H9 (cell line): ENCODE results near the gene RUSF1. TPM values are rescaled to one million over a fixed set of nuclear protein-coding genes. Genes with fewer than 3 reads are reported as not detected.

Source experiments
- DNase-seq: peaks from one replicate; pipeline ENCODE4 v3.0.0-alpha.2; 2017
- H2AFZ ChIP-seq: one replicate; pipeline ENCODE4 v1.6.1; 2013; ENCODE audit warnings: mild to moderate bottlenecking, low read length, control low read depth, moderate library complexity
- H2AK5ac ChIP-seq: 2 replicates; pipeline ENCODE4 v1.6.1; 2013; ENCODE audit warnings: low read length, control low read depth, mixed read lengths; ENCODE audit not compliant: insufficient read length
- H2BK120ac ChIP-seq: one replicate; pipeline ENCODE4 v1.6.1; 2013; ENCODE audit warnings: low read depth, mild to moderate bottlenecking, low read length, control low read depth, inconsistent platforms; ENCODE audit not compliant: poor library complexity, severe bottlenecking
- H2BK12ac ChIP-seq: 2 replicates; pipeline ENCODE4 v1.6.1; 2013; ENCODE audit warnings: low read length, control low read depth, mixed read lengths, low read depth; ENCODE audit not compliant: insufficient read length
- H2BK15ac ChIP-seq: 2 replicates; pipeline ENCODE4 v1.6.1; 2013; ENCODE audit warnings: low read depth, low read length, control low read depth
- H2BK20ac ChIP-seq: one replicate; pipeline ENCODE4 v1.6.1; 2013; ENCODE audit warnings: low read depth, mild to moderate bottlenecking, low read length, control low read depth, inconsistent platforms; ENCODE audit not compliant: poor library complexity, severe bottlenecking
- H2BK5ac ChIP-seq: 2 replicates; pipeline ENCODE4 v1.6.1; 2013; ENCODE audit warnings: low read length, control low read depth, mixed read lengths; ENCODE audit not compliant: insufficient read length
- H3K14ac ChIP-seq: 2 replicates; pipeline ENCODE4 v1.6.1; 2013; ENCODE audit warnings: low read length, control low read depth; ENCODE audit not compliant: insufficient read depth
- H3K18ac ChIP-seq: 2 replicates; pipeline ENCODE4 v1.6.1; 2013; ENCODE audit warnings: low read depth, mild to moderate bottlenecking, mixed read lengths, low read length, control low read depth; ENCODE audit not compliant: insufficient read length
- H3K23ac ChIP-seq: 2 replicates; pipeline ENCODE4 v1.6.1; 2013; ENCODE audit warnings: low read length, control low read depth, mixed read lengths, low read depth; ENCODE audit not compliant: insufficient read length
- H3K23me2 ChIP-seq: 2 replicates; pipeline ENCODE4 v1.6.1; 2013; ENCODE audit warnings: low read depth, mild to moderate bottlenecking, mixed read lengths, low read length, control low read depth; ENCODE audit not compliant: insufficient read length, poor library complexity, severe bottlenecking
- H3K27ac ChIP-seq: 2 replicates; pipeline ENCODE4 v1.5.1; 2013; ENCODE audit warnings: low read length, control low read depth, mixed read lengths, low read depth; ENCODE audit not compliant: insufficient read length
- H3K27me3 ChIP-seq: 2 replicates; pipeline ENCODE4 v1.6.1; 2013; ENCODE audit warnings: low read length, control low read depth, inconsistent platforms; ENCODE audit not compliant: insufficient read depth
- H3K4ac ChIP-seq: 2 replicates; pipeline ENCODE4 v1.6.1; 2013; ENCODE audit warnings: low read depth, mild to moderate bottlenecking, control low read depth, inconsistent platforms, low read length, moderate library complexity
- H3K4me1 ChIP-seq: 2 replicates; pipeline ENCODE4 v1.6.1; 2013; ENCODE audit warnings: low read length, control low read depth, inconsistent platforms; ENCODE audit not compliant: insufficient read depth
- H3K4me2 ChIP-seq: 2 replicates; pipeline ENCODE4 v1.6.1; 2013; ENCODE audit warnings: low read length, control low read depth, mixed read lengths; ENCODE audit not compliant: insufficient read length, insufficient read depth
- H3K56ac ChIP-seq: 2 replicates; pipeline ENCODE4 v1.6.1; 2013; ENCODE audit warnings: low read depth, mild to moderate bottlenecking, mixed read lengths, low read length, control low read depth; ENCODE audit not compliant: insufficient read length
- H3K79me1 ChIP-seq: 2 replicates; pipeline ENCODE4 v1.6.1; 2013; ENCODE audit warnings: low read depth, mild to moderate bottlenecking, moderate library complexity, low read length, control low read depth, inconsistent platforms; ENCODE audit not compliant: insufficient read depth, poor library complexity, severe bottlenecking
- H3K79me2 ChIP-seq: 2 replicates; pipeline ENCODE4 v1.6.1; 2013; ENCODE audit warnings: low read length, control low read depth, inconsistent platforms; ENCODE audit not compliant: insufficient read depth
- H3K9ac ChIP-seq: 2 replicates; pipeline ENCODE4 v1.6.1; 2013; ENCODE audit warnings: low read length, control low read depth, mixed read lengths; ENCODE audit not compliant: insufficient read length; ENCODE audit errors: extremely low read depth
- H3K9me3 ChIP-seq: one replicate; pipeline ENCODE4 v1.6.1; 2013; ENCODE audit warnings: low read depth, low read length, inconsistent platforms; ENCODE audit not compliant: control insufficient read depth
- H3T11ph ChIP-seq: one replicate; pipeline ENCODE4 v1.6.1; 2013; ENCODE audit warnings: mild to moderate bottlenecking, low read length, control low read depth, inconsistent platforms
- H4K20me1 ChIP-seq: one replicate; pipeline ENCODE4 v1.6.1; 2013; ENCODE audit not compliant: control insufficient read depth, insufficient read length, insufficient read depth
- H4K5ac ChIP-seq: 2 replicates; pipeline ENCODE4 v1.6.1; 2013; ENCODE audit warnings: low read depth, mild to moderate bottlenecking, mixed read lengths, low read length, control low read depth; ENCODE audit not compliant: insufficient read length
- H4K8ac ChIP-seq: replicated peaks from 2 replicates; pipeline ENCODE4 v1.6.1; 2013; ENCODE audit warnings: low read length, control low read depth, mixed read lengths, low read depth; ENCODE audit not compliant: insufficient read length
- H4K91ac ChIP-seq: 2 replicates; pipeline ENCODE4 v1.6.1; 2013; ENCODE audit warnings: low read depth, mild to moderate bottlenecking, moderate library complexity, mixed read lengths, low read length, control low read depth; ENCODE audit not compliant: insufficient read length
- H3K27ac Mint-ChIP-seq, 3 experiments: 2 replicates in 2 of 3; 3 replicates in 1 of 3; pipeline ENCODE4 v1.8.0; 2020 to 2021; ENCODE audit warnings: mixed read lengths in 3 of 3, mild to moderate bottlenecking in 1 of 3, moderate library complexity in 1 of 3
- H3K27me3 Mint-ChIP-seq: 2 replicates; pipeline ENCODE4 v1.8.0; 2021; ENCODE audit warnings: low read depth, mild to moderate bottlenecking, moderate library complexity, mixed read lengths
- H3K36me3 Mint-ChIP-seq, 3 experiments: 2 replicates in 2 of 3; 3 replicates in 1 of 3; pipeline ENCODE4 v1.8.0; 2020 to 2021; ENCODE audit warnings: low read depth in 3 of 3, mixed read lengths in 3 of 3; ENCODE audit not compliant: insufficient read depth in 1 of 3
- H3K4me1 Mint-ChIP-seq, 2 experiments: 2 replicates each; pipeline ENCODE4 v1.8.0; 2020; ENCODE audit warnings: mixed read lengths in 2 of 2
- H3K4me3 Mint-ChIP-seq, 2 experiments: 2 replicates in 1 of 2; 3 replicates in 1 of 2; pipeline ENCODE4 v1.8.0; 2020 to 2021; ENCODE audit warnings: mild to moderate bottlenecking in 2 of 2, mixed read lengths in 2 of 2, moderate library complexity in 1 of 2
- H3K9me3 Mint-ChIP-seq, 2 experiments: 2 replicates in 1 of 2; 3 replicates in 1 of 2; pipeline ENCODE4 v1.8.0; 2020; ENCODE audit warnings: mild to moderate bottlenecking in 2 of 2, mixed read lengths in 2 of 2, moderate library complexity in 1 of 2
- WGBS: extraction: QIAGEN DNeasy Blood & Tissue Kit; methylation state at CpG from one replicate; pipeline ENCODE4 v1.1.7; 2013; ENCODE audit warnings: missing lambda C conversion rate, low lambda C conversion rate, mixed read lengths; ENCODE audit not compliant: insufficient read length; ENCODE audit errors: extremely low coverage; 5-methylcytosine and 5-hydroxymethylcytosine counted together
- total RNA-seq: library from RNA; stranded (reverse); gene quantifications from 2 replicates; pipeline ENCODE4 v1.2.1, GENCODE V29; 2021
- TF ChIP-seq, protein P1 (sequence below): fragments of 200-600 bp; sonication (generic); conservative IDR thresholded peaks from 3 replicates; pipeline ENCODE4 v1.8.0; 2021; ENCODE audit warnings: antibody characterized with exemption, mild to moderate bottlenecking

The RUSF1 gene
- total RNA-seq, 1 experiment from 2014 or later: 33.4 TPM

DNA sequence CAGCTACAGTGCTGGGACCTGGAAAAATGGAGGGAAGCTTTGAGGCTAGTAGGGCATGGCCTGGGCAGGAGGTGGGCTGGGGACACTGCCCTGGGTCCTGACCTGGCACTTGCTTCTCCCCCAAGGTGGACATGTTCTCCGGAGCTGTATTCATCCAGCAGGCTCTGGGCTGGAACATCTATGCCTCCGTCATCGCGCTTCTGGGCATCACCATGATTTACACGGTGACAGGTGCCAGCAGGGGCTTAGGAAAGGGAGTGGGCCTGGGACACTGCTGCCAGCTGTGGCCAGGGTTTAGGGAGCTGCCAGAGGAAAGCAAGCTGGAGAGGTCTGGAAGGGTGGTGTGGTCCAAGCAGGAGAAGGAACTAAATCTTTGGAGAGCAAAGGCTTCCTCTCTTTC lies 22.1 kb downstream of the RUSF1 start:
- no peak overlapping the region for H3K4ac ChIP-seq
- peak overlapping the region in 1 of 2 experiments; percentile 84; a peak in 3 of 5 replicates for H3K4me3 Mint-ChIP-seq
- TF ChIP-seq, protein P1, sequence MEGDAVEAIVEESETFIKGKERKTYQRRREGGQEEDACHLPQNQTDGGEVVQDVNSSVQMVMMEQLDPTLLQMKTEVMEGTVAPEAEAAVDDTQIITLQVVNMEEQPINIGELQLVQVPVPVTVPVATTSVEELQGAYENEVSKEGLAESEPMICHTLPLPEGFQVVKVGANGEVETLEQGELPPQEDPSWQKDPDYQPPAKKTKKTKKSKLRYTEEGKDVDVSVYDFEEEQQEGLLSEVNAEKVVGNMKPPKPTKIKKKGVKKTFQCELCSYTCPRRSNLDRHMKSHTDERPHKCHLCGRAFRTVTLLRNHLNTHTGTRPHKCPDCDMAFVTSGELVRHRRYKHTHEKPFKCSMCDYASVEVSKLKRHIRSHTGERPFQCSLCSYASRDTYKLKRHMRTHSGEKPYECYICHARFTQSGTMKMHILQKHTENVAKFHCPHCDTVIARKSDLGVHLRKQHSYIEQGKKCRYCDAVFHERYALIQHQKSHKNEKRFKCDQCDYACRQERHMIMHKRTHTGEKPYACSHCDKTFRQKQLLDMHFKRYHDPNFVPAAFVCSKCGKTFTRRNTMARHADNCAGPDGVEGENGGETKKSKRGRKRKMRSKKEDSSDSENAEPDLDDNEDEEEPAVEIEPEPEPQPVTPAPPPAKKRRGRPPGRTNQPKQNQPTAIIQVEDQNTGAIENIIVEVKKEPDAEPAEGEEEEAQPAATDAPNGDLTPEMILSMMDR: no peak

More for the DNA sequence above, 22.1 kb downstream of the RUSF1 start:
- no peak overlapping the region for H3K23ac ChIP-seq
- H2BK5ac ChIP-seq: no peak overlapping the region
- no peaks in the 10 kb centered on the region for H4K20me1 ChIP-seq
- H3K9ac ChIP-seq: no peak overlapping the region
- no peak overlapping the region for H3K56ac ChIP-seq
- peaks cover 0 to 2% of the 10 kb centered on the region in 2 experiments; a peak in 2 of 5 replicates for H3K9me3 Mint-ChIP-seq
- no peak overlapping the region for H3K18ac ChIP-seq
- no peak overlapping the region for H2BK120ac ChIP-seq
- H3K27me3 Mint-ChIP-seq: peaks cover 76% of the 10 kb centered on the region
- no peak overlapping the region for H2AK5ac ChIP-seq
- H3T11ph ChIP-seq: no peak overlapping the region
- no peaks in the 10 kb centered on the region for H3K9me3 ChIP-seq
- H3K27me3 ChIP-seq: peaks cover 13% of the 10 kb centered on the region; the same call in 1 of the 2 replicates
- H3K79me2 ChIP-seq: no peaks in the 10 kb centered on the region
- peaks cover 5 to 15% (median 9%) of the 10 kb centered on the region in 3 experiments; a peak in 6 of 7 replicates for H3K36me3 Mint-ChIP-seq
- no peak overlapping the region for H3K14ac ChIP-seq
- no peak overlapping the region for H3K4me2 ChIP-seq
- H3K79me1 ChIP-seq: no peaks in the 10 kb centered on the region
- no peak overlapping the region for H4K91ac ChIP-seq
- no peaks in the 10 kb centered on the region for H3K4me1 ChIP-seq
- no peak overlapping the region for H2BK15ac ChIP-seq
- H3K27ac ChIP-seq: no peak overlapping the region
- WGBS: no CpG with 5 or more reads among the region's 5 CpGs
- H3K4me1 Mint-ChIP-seq: peaks cover 8 to 13% of the 10 kb centered on the region in 2 experiments
- H2AFZ ChIP-seq: no peak overlapping the region
- peaks cover 11% of the 10 kb centered on the region for H3K23me2 ChIP-seq
- no peak overlapping the region for H2BK20ac ChIP-seq
- peak overlapping the region in 1 of 3 experiments; percentile 83; a peak in 1 of 7 replicates for H3K27ac Mint-ChIP-seq
- no peak overlapping the region for H4K8ac ChIP-seq
- DNase-seq: no peak
- no peak overlapping the region for H2BK12ac ChIP-seq
- H4K5ac ChIP-seq: no peak overlapping the region
